KMS-11 (cell line): ENCODE results near the gene MYH10.

Source experiments
- H2AFZ ChIP-seq: fragments of 200-600 bp; sonication (generic); 2 replicates; pipeline ENCODE4 v1.6.1; 2016; ENCODE audit warnings: antibody characterized with exemption, mixed run types, low read depth
- H3K27ac ChIP-seq: fragments of 200-600 bp; sonication (generic); 2 replicates; pipeline ENCODE4 v1.6.1; 2016; ENCODE audit warnings: mild to moderate bottlenecking, mixed run types
- H3K27me3 ChIP-seq: fragments of 200-600 bp; sonication (generic); 2 replicates; pipeline ENCODE4 v1.6.1; 2017; ENCODE audit warnings: mild to moderate bottlenecking, low read depth, mixed run types, moderate library complexity; ENCODE audit not compliant: insufficient read depth
- H3K36me3 ChIP-seq: fragments of 200-600 bp; sonication (generic); 2 replicates; pipeline ENCODE4 v1.6.1; 2017; ENCODE audit warnings: mild to moderate bottlenecking, mixed run types; ENCODE audit not compliant: insufficient read depth
- H3K4me1 ChIP-seq: fragments of 200-600 bp; sonication (generic); 2 replicates; pipeline ENCODE4 v1.6.1; 2016; ENCODE audit warnings: mild to moderate bottlenecking, low read depth, mixed run types; ENCODE audit not compliant: poor library complexity, severe bottlenecking
- H3K4me2 ChIP-seq: fragments of 200-600 bp; sonication (generic); 2 replicates; pipeline ENCODE4 v1.7.0; 2016; ENCODE audit warnings: mild to moderate bottlenecking, mixed run types
- H3K4me3 ChIP-seq: fragments of 200-600 bp; sonication (generic); IDR thresholded peaks from 2 replicates; pipeline ENCODE4 v1.6.1; 2017; ENCODE audit warnings: low read depth, low read length, mixed read lengths; ENCODE audit not compliant: insufficient read depth
- H3K79me2 ChIP-seq: fragments of 200-600 bp; sonication (generic); 2 replicates; pipeline ENCODE4 v1.6.1; 2016; ENCODE audit warnings: low read depth, mixed run types; ENCODE audit not compliant: insufficient read depth
- H3K9ac ChIP-seq: fragments of 200-600 bp; sonication (generic); 2 replicates; pipeline ENCODE4 v1.6.1; 2016; ENCODE audit warnings: mild to moderate bottlenecking, mixed run types
- H4K20me1 ChIP-seq: fragments of 200-600 bp; sonication (generic); 2 replicates; pipeline ENCODE4 v1.6.1; 2016; ENCODE audit warnings: mild to moderate bottlenecking, mixed run types; ENCODE audit not compliant: insufficient read depth
- TF ChIP-seq, protein P1 (sequence below): fragments of 200-600 bp; sonication (generic); conservative IDR thresholded peaks from 2 replicates; pipeline ENCODE4 v1.6.1; 2017; ENCODE audit warnings: low read depth, mild to moderate bottlenecking, antibody characterized with exemption, low read length, moderate library complexity, mixed read lengths

MYH10 gene

DNA sequence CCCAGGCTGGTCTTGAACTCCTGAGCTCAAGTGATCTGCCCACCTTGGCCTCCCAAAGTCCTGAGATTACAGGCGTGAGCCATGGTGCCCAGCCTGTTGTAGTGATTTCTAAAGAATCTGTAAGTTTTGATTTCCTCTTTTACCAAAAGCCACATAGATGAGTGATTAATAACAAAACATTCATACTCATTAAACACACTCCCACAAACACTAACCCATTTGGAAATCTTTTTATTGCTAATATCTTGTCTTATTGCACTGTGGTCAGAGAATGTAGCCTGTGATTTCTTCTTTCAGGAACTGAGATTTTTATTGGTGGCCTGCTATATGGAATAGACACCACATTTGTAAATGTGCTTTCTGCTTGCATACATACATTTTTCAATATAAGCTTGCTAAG lies 31.6 kb downstream of the MYH10 start:
- no peaks in the 10 kb centered on the region for H3K4me1 ChIP-seq
- H3K4me3 ChIP-seq: no peak overlapping the region
- no peak overlapping the region for H2AFZ ChIP-seq
- no peaks in the 10 kb centered on the region for H3K79me2 ChIP-seq
- TF ChIP-seq, protein P1, sequence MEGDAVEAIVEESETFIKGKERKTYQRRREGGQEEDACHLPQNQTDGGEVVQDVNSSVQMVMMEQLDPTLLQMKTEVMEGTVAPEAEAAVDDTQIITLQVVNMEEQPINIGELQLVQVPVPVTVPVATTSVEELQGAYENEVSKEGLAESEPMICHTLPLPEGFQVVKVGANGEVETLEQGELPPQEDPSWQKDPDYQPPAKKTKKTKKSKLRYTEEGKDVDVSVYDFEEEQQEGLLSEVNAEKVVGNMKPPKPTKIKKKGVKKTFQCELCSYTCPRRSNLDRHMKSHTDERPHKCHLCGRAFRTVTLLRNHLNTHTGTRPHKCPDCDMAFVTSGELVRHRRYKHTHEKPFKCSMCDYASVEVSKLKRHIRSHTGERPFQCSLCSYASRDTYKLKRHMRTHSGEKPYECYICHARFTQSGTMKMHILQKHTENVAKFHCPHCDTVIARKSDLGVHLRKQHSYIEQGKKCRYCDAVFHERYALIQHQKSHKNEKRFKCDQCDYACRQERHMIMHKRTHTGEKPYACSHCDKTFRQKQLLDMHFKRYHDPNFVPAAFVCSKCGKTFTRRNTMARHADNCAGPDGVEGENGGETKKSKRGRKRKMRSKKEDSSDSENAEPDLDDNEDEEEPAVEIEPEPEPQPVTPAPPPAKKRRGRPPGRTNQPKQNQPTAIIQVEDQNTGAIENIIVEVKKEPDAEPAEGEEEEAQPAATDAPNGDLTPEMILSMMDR: no peak
- no peak overlapping the region for H3K9ac ChIP-seq
- no peak overlapping the region for H3K4me2 ChIP-seq
- H3K36me3 ChIP-seq: no peaks in the 10 kb centered on the region
- no peaks in the 10 kb centered on the region for H4K20me1 ChIP-seq
- no peaks in the 10 kb centered on the region for H3K27me3 ChIP-seq
- H3K27ac ChIP-seq: no peak overlapping the region

DNA sequence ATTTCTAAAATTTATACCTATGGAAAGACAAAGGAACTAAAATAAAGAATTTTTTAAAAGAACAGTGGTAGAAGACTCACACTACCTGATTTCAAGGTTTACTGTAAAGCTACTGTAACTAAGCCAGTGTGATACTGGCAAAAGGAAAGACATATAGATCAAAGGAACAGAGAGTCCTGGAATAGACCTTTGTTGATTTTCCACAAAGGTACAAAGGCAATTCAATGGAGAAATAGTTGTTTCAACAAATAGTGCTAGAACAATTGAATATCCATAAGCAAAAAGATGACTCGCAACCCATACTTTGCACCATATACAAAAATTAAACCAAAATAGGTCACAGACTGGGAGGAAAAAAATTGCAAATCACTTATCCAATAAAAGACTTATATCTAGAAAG lies 36.7 kb downstream of the MYH10 start:
- Histone ChIP-seq H3K79me2 (no peaks in the 10 kb centered on the region), H3K9ac (no peak overlapping the region), H3K4me3 (no peak overlapping the region), H3K4me2 (no peak overlapping the region), H4K20me1 (no peaks in the 10 kb centered on the region), H3K27ac (no peak overlapping the region), H3K4me1 (no peaks in the 10 kb centered on the region), H3K36me3 (no peaks in the 10 kb centered on the region), H3K27me3 (no peaks in the 10 kb centered on the region), H2AFZ (no peak overlapping the region)
- TF ChIP-seq, protein P1: no peak

DNA sequence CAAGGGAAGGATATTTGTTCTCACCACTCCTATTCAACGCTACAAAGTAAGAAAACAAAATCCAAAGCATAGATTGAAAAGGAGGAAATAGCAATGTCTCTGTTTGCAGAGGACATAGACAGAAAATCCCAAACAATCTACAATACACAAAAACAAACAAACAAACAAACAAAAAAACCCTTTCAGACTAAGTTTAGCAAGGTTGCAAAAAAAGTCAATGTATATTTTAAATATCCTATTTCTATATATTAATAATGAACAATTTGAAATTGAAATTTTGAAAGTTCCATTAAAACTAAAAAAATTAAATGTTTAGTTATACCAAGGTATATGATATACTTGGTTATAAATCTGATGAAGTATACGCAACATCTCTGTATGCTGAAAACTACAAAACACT lies 37.2 kb downstream of the MYH10 start:
- TF ChIP-seq, protein P1: no peak
- H3K36me3 ChIP-seq: no peaks in the 10 kb centered on the region
- H3K9ac ChIP-seq: no peak overlapping the region
- H3K27me3 ChIP-seq: no peaks in the 10 kb centered on the region
- no peak overlapping the region for H2AFZ ChIP-seq
- H3K4me3 ChIP-seq: no peak overlapping the region
- H4K20me1 ChIP-seq: no peaks in the 10 kb centered on the region
- no peak overlapping the region for H3K4me2 ChIP-seq
- H3K79me2 ChIP-seq: no peaks in the 10 kb centered on the region
- no peak overlapping the region for H3K27ac ChIP-seq
- no peaks in the 10 kb centered on the region for H3K4me1 ChIP-seq

DNA sequence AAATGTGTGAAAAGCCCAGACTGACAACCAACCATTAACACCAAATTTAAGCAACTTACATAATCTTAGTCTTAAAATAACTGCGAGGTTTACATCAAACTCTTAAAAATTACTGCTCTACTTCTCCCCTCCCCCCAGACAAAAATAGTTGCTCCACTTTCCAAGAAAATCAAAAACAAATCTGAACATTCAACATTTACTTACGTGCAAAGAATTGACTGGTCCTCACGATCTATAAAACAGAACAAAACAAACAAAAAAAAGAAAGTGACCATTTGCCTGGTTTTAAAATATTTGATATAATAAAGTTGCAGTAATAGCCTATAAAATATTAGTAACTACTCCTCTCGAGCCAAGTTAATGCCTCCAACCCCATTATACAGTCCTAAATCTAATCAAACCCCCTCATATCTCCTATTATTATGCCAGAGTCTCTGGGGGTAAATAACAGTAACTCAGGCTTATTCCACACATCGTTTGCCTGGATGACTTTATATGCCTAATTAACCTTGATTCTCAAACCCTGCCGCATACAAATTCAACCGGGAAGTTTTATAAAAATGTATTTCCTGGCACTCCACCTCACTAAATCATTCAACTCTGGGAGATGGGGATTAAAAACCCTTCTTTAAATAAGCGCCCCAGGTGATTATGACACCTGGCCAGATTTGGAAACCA lies 41.5 kb downstream of the MYH10 start:
- no peaks in the 10 kb centered on the region for H3K79me2 ChIP-seq
- TF ChIP-seq, protein P1: no peak

More for the DNA sequence above, 41.5 kb downstream of the MYH10 start:
- Histone ChIP-seq H3K4me2 (no peak overlapping the region), H4K20me1 (no peaks in the 10 kb centered on the region), H3K9ac (no peak overlapping the region), H3K36me3 (no peaks in the 10 kb centered on the region), H3K27me3 (no peaks in the 10 kb centered on the region), H3K4me1 (no peaks in the 10 kb centered on the region), H3K4me3 (no peak overlapping the region), H3K27ac (no peak overlapping the region), H2AFZ (no peak overlapping the region)
